NB4 (cell line): ENCODE results near the gene HYPK.

Experiments
- TF ChIP-seq, protein P1 (sequence below): IDR thresholded peaks from 2 replicates; pipeline ENCODE4 v1.6.1; 2011; ENCODE audit warnings: low read depth, low read length
- TF ChIP-seq, protein P2 (sequence below): IDR thresholded peaks from one replicate; pipeline ENCODE4 v1.5.1; 2012; ENCODE audit warnings: low read depth, low read length

GRCh38 chr15:43845421-43845820, 45.0 kb downstream of the HYPK start:
- TF ChIP-seq, protein P1, sequence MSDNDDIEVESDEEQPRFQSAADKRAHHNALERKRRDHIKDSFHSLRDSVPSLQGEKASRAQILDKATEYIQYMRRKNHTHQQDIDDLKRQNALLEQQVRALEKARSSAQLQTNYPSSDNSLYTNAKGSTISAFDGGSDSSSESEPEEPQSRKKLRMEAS, result no peak
- TF ChIP-seq, protein P2, sequence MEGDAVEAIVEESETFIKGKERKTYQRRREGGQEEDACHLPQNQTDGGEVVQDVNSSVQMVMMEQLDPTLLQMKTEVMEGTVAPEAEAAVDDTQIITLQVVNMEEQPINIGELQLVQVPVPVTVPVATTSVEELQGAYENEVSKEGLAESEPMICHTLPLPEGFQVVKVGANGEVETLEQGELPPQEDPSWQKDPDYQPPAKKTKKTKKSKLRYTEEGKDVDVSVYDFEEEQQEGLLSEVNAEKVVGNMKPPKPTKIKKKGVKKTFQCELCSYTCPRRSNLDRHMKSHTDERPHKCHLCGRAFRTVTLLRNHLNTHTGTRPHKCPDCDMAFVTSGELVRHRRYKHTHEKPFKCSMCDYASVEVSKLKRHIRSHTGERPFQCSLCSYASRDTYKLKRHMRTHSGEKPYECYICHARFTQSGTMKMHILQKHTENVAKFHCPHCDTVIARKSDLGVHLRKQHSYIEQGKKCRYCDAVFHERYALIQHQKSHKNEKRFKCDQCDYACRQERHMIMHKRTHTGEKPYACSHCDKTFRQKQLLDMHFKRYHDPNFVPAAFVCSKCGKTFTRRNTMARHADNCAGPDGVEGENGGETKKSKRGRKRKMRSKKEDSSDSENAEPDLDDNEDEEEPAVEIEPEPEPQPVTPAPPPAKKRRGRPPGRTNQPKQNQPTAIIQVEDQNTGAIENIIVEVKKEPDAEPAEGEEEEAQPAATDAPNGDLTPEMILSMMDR, result no peak
